HEK293 (cell line): Measurements from ENCODE around the gene PITHD1.

Source experiments
- BCL11A ChIP-seq: fragments of 450-650 bp; formaldehyde crosslinking; IDR thresholded peaks from 2 replicates; pipeline ENCODE4 v1.5.1; 2016; ENCODE audit warnings: low read depth, missing biosample characterization, missing genetic modification characterization
- GLIS2 ChIP-seq: fragments of 450-650 bp; formaldehyde crosslinking; IDR thresholded peaks from 2 replicates; pipeline ENCODE4 v1.5.1; 2016; ENCODE audit warnings: missing biosample characterization, missing genetic modification characterization
- HOXA7 ChIP-seq: sonication (generic); formaldehyde crosslinking; IDR thresholded peaks from 2 replicates; pipeline ENCODE4 v1.8.1; 2022; ENCODE audit warnings: missing genetic modification reagents, borderline replicate concordance
- KLF16 ChIP-seq: fragments of 450-650 bp; formaldehyde crosslinking; IDR thresholded peaks from 2 replicates; pipeline ENCODE4 v1.5.1; 2017; ENCODE audit warnings: missing biosample characterization, missing genetic modification characterization
- OVOL3 ChIP-seq: fragments of 450-650 bp; formaldehyde crosslinking; IDR thresholded peaks from 2 replicates; pipeline ENCODE4 v1.5.1; 2016; ENCODE audit warnings: missing biosample characterization, missing genetic modification characterization
- SP2 ChIP-seq: fragments of 450-650 bp; formaldehyde crosslinking; IDR thresholded peaks from 2 replicates; pipeline ENCODE4 v1.5.1; 2016; ENCODE audit warnings: missing biosample characterization, missing genetic modification characterization
- WT1 ChIP-seq: fragments of 450-650 bp; formaldehyde crosslinking; IDR thresholded peaks from 2 replicates; pipeline ENCODE4 v1.5.1; 2016; ENCODE audit warnings: missing biosample characterization, missing genetic modification characterization
- YY1 ChIP-seq: fragments of 450-650 bp; formaldehyde crosslinking; IDR thresholded peaks from 2 replicates; pipeline ENCODE4 v1.5.1; 2018; ENCODE audit warnings: missing biosample characterization, missing genetic modification characterization
- ZBTB1 ChIP-seq: fragments of 450-650 bp; formaldehyde crosslinking; IDR thresholded peaks from 2 replicates; pipeline ENCODE4 v1.5.1; 2016; ENCODE audit warnings: missing biosample characterization, missing genetic modification characterization
- ZBTB20 ChIP-seq: fragments of 450-650 bp; formaldehyde crosslinking; IDR thresholded peaks from 2 replicates; pipeline ENCODE4 v1.5.1; 2016; ENCODE audit warnings: missing biosample characterization, missing genetic modification characterization
- ZBTB8A ChIP-seq: fragments of 450-650 bp; formaldehyde crosslinking; IDR thresholded peaks from 2 replicates; pipeline ENCODE4 v1.5.1; 2016; ENCODE audit warnings: missing biosample characterization, missing genetic modification characterization
- ZFHX2 ChIP-seq: fragments of 450-650 bp; formaldehyde crosslinking; conservative IDR thresholded peaks from 2 replicates; pipeline ENCODE4 v1.5.1; 2016; ENCODE audit warnings: missing biosample characterization, missing genetic modification characterization
- ZFP37 ChIP-seq: fragments of 450-650 bp; formaldehyde crosslinking; IDR thresholded peaks from 2 replicates; pipeline ENCODE4 v1.5.1; 2016; ENCODE audit warnings: missing biosample characterization, missing genetic modification characterization
- ZNF211 ChIP-seq: fragments of 450-650 bp; formaldehyde crosslinking; IDR thresholded peaks from 2 replicates; pipeline ENCODE4 v1.5.1; 2016; ENCODE audit warnings: low read depth, missing biosample characterization, missing genetic modification characterization
- ZNF354C ChIP-seq: fragments of 450-650 bp; formaldehyde crosslinking; IDR thresholded peaks from 2 replicates; pipeline ENCODE4 v1.5.1; 2016; ENCODE audit warnings: missing biosample characterization, missing genetic modification characterization, low read depth, borderline replicate concordance
- ZNF391 ChIP-seq: fragments of 450-650 bp; formaldehyde crosslinking; IDR thresholded peaks from 2 replicates; pipeline ENCODE4 v1.5.1; 2016; ENCODE audit warnings: low read depth, missing biosample characterization, missing genetic modification characterization, borderline replicate concordance
- ZNF394 ChIP-seq: fragments of 450-650 bp; formaldehyde crosslinking; IDR thresholded peaks from 2 replicates; pipeline ENCODE4 v1.5.1; 2016; ENCODE audit warnings: missing biosample characterization, missing genetic modification characterization, mild to moderate bottlenecking, moderate library complexity, borderline replicate concordance
- ZNF433 ChIP-seq: fragments of 450-650 bp; formaldehyde crosslinking; IDR thresholded peaks from 2 replicates; pipeline ENCODE4 v1.5.1; 2016; ENCODE audit warnings: missing biosample characterization, missing genetic modification characterization, low read depth
- ZNF521 ChIP-seq: fragments of 450-650 bp; formaldehyde crosslinking; IDR thresholded peaks from 2 replicates; pipeline ENCODE4 v1.5.1; 2017; ENCODE audit warnings: missing biosample characterization, mild to moderate bottlenecking, missing genetic modification characterization
- ZNF561 ChIP-seq: fragments of 450-650 bp; IDR thresholded peaks from 2 replicates; pipeline ENCODE4 v1.5.1; 2018; ENCODE audit warnings: missing biosample characterization, missing genetic modification characterization, borderline replicate concordance
- ZNF600 ChIP-seq: fragments of 450-650 bp; formaldehyde crosslinking; IDR thresholded peaks from 2 replicates; pipeline ENCODE4 v1.5.1; 2016; ENCODE audit warnings: missing biosample characterization, missing genetic modification characterization
- ZNF626 ChIP-seq: fragments of 450-650 bp; sonication (Bioruptor Pico); formaldehyde crosslinking; IDR thresholded peaks from 2 replicates; pipeline ENCODE4 v1.5.1; 2018; ENCODE audit warnings: missing biosample characterization, missing genetic modification characterization, inconsistent platforms
- ZNF629 ChIP-seq: fragments of 450-650 bp; formaldehyde crosslinking; IDR thresholded peaks from 2 replicates; pipeline ENCODE4 v1.5.1; 2017; ENCODE audit warnings: missing biosample characterization, missing genetic modification characterization
- ZNF76 ChIP-seq: fragments of 450-650 bp; formaldehyde crosslinking; IDR thresholded peaks from 2 replicates; pipeline ENCODE4; 2016; ENCODE audit warnings: low read depth, missing biosample characterization, missing genetic modification characterization, borderline replicate concordance
- ZNF785 ChIP-seq: fragments of 450-650 bp; formaldehyde crosslinking; IDR thresholded peaks from 2 replicates; pipeline ENCODE4 v1.5.1; 2016; ENCODE audit warnings: missing biosample characterization, missing genetic modification characterization
- ZNF837 ChIP-seq: fragments of 450-650 bp; formaldehyde crosslinking; IDR thresholded peaks from 2 replicates; pipeline ENCODE4 v1.5.1; 2016; ENCODE audit warnings: missing biosample characterization, missing genetic modification characterization
- ZNF843 ChIP-seq: fragments of 450-650 bp; formaldehyde crosslinking; IDR thresholded peaks from 2 replicates; pipeline ENCODE4 v1.5.1; 2016; ENCODE audit warnings: missing biosample characterization, missing genetic modification characterization
- TF ChIP-seq, protein P1 (sequence below): fragments of 450-650 bp; formaldehyde crosslinking; IDR thresholded peaks from 2 replicates; pipeline ENCODE4 v1.5.1; 2016; ENCODE audit warnings: missing biosample characterization, missing genetic modification characterization
- TF ChIP-seq, protein P2 (sequence below): fragments of 450-650 bp; formaldehyde crosslinking; IDR thresholded peaks from 2 replicates; pipeline ENCODE4 v1.5.1; 2016; ENCODE audit warnings: missing biosample characterization, missing genetic modification characterization
- TF ChIP-seq, protein P3 (sequence below): fragments of 450-650 bp; formaldehyde crosslinking; IDR thresholded peaks from 2 replicates; pipeline ENCODE4 v1.5.1; 2016; ENCODE audit warnings: missing biosample characterization, missing genetic modification characterization
- TF ChIP-seq, protein P4 (sequence below): fragments of 450-650 bp; formaldehyde crosslinking; IDR thresholded peaks from 2 replicates; pipeline ENCODE4 v1.5.1; 2016; ENCODE audit warnings: missing biosample characterization, missing genetic modification characterization, borderline replicate concordance

Gene PITHD1

DNA sequence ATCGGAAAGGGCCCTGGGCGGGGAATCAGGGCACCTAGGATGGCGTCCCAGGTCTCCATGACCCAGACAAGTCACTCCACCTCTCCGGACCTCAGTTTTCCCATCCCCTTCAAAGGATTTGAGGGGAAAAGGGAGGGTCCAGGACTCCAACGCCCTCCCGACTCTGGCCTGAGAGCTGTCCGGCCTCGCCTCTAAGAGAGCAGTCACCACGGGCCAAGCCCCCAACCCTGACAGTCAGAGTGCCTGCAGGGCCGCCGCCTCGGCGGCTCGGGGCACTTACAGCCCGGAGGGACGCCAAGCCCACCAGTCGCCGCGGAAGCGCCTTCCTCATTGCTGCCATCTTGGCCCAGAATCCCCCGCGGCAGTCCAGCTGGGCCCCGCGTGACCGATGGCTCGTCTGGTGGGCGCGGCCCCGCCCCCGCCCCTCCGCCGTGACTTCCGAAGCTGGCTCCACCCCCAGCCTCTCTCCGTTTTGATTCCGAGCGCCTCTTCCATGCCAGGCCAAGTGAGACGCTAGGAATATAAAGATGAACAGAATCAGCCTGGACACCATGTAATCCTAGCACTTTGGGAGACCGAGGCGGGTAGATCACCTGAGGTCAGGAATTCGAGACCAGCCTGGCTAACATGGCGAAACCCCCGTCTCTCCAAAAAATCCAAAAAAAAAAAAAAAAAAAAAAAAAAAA, 47.0 kb downstream of the PITHD1 start, which contains the start of gene HMGCL (continued):
- TF ChIP-seq ZFP37 (peak; percentile 76; the same call in 1 of the 2 replicates), ZBTB1 (tag by site-specific recombination) (no peak), ZNF211 (tag by site-specific recombination) (no peak), BCL11A (tag by site-specific recombination) (no peak), ZNF76 (tag by site-specific recombination) (peak; percentile 96), ZNF433 (tag by site-specific recombination) (no peak), ZNF561 (0 out of 2 replicates have a peak, but pooled peaks have one; percentile 40), ZNF843 (tag by site-specific recombination) (peak; percentile 20; the same call in 1 of the 2 replicates), ZBTB20 (tag by site-specific recombination) (no peak), GLIS2 (tag by site-specific recombination) (peak; percentile 44; the same call in 1 of the 2 replicates), ZBTB8A (peak; percentile 40; the same call in 1 of the 2 replicates), ZNF785 (tag by site-specific recombination) (no peak), ZNF600 (tag by site-specific recombination) (0 out of 2 replicates have a peak, but pooled peaks have one; percentile 52), ZFHX2 (peak; percentile 84), ZNF521 (tag by site-specific recombination) (no peak), SP2 (tag by site-specific recombination) (peak; percentile 75), ZNF354C (tag by site-specific recombination) (no peak), KLF16 (tag by site-specific recombination) (peak; percentile 78; the same call in 1 of the 2 replicates), ZNF391 (tag by site-specific recombination) (peak; percentile 78), ZNF837 (tag by site-specific recombination) (no peak), YY1 (tag by site-specific recombination) (peak; percentile 95), HOXA7 (CRISPR knock-in tag) (no peak), OVOL3 (tag by site-specific recombination) (no peak), WT1 (peak; percentile 34; the same call in 1 of the 2 replicates), ZNF629 (tag by site-specific recombination) (peak; percentile 53), ZNF394 (tag by site-specific recombination) (0 out of 2 replicates have a peak, but pooled peaks have one; percentile 41), ZNF626 (tag by site-specific recombination) (no peak)
- TF ChIP-seq, protein P1, sequence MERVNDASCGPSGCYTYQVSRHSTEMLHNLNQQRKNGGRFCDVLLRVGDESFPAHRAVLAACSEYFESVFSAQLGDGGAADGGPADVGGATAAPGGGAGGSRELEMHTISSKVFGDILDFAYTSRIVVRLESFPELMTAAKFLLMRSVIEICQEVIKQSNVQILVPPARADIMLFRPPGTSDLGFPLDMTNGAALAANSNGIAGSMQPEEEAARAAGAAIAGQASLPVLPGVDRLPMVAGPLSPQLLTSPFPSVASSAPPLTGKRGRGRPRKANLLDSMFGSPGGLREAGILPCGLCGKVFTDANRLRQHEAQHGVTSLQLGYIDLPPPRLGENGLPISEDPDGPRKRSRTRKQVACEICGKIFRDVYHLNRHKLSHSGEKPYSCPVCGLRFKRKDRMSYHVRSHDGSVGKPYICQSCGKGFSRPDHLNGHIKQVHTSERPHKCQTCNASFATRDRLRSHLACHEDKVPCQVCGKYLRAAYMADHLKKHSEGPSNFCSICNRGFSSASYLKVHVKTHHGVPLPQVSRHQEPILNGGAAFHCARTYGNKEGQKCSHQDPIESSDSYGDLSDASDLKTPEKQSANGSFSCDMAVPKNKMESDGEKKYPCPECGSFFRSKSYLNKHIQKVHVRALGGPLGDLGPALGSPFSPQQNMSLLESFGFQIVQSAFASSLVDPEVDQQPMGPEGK (tag by site-specific recombination) = peak; percentile 83
- TF ChIP-seq, protein P2, sequence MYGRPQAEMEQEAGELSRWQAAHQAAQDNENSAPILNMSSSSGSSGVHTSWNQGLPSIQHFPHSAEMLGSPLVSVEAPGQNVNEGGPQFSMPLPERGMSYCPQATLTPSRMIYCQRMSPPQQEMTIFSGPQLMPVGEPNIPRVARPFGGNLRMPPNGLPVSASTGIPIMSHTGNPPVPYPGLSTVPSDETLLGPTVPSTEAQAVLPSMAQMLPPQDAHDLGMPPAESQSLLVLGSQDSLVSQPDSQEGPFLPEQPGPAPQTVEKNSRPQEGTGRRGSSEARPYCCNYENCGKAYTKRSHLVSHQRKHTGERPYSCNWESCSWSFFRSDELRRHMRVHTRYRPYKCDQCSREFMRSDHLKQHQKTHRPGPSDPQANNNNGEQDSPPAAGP (tag by site-specific recombination) = peak; percentile 84
- TF ChIP-seq, protein P3, sequence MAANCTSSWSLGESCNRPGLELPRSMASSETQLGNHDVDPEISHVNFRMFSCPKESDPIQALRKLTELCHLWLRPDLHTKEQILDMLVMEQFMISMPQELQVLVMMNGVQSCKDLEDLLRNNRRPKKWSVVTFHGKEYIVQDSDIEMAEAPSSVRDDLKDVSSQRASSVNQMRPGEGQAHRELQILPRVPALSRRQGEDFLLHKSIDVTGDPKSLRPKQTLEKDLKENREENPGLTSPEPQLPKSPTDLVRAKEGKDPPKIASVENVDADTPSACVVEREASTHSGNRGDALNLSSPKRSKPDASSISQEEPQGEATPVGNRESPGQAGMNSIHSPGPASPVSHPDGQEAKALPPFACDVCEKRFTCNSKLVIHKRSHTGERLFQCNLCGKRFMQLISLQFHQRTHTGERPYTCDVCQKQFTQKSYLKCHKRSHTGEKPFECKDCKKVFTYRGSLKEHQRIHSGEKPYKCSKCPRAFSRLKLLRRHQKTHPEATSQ (tag by site-specific recombination) = no peak
- TF ChIP-seq, protein P4, sequence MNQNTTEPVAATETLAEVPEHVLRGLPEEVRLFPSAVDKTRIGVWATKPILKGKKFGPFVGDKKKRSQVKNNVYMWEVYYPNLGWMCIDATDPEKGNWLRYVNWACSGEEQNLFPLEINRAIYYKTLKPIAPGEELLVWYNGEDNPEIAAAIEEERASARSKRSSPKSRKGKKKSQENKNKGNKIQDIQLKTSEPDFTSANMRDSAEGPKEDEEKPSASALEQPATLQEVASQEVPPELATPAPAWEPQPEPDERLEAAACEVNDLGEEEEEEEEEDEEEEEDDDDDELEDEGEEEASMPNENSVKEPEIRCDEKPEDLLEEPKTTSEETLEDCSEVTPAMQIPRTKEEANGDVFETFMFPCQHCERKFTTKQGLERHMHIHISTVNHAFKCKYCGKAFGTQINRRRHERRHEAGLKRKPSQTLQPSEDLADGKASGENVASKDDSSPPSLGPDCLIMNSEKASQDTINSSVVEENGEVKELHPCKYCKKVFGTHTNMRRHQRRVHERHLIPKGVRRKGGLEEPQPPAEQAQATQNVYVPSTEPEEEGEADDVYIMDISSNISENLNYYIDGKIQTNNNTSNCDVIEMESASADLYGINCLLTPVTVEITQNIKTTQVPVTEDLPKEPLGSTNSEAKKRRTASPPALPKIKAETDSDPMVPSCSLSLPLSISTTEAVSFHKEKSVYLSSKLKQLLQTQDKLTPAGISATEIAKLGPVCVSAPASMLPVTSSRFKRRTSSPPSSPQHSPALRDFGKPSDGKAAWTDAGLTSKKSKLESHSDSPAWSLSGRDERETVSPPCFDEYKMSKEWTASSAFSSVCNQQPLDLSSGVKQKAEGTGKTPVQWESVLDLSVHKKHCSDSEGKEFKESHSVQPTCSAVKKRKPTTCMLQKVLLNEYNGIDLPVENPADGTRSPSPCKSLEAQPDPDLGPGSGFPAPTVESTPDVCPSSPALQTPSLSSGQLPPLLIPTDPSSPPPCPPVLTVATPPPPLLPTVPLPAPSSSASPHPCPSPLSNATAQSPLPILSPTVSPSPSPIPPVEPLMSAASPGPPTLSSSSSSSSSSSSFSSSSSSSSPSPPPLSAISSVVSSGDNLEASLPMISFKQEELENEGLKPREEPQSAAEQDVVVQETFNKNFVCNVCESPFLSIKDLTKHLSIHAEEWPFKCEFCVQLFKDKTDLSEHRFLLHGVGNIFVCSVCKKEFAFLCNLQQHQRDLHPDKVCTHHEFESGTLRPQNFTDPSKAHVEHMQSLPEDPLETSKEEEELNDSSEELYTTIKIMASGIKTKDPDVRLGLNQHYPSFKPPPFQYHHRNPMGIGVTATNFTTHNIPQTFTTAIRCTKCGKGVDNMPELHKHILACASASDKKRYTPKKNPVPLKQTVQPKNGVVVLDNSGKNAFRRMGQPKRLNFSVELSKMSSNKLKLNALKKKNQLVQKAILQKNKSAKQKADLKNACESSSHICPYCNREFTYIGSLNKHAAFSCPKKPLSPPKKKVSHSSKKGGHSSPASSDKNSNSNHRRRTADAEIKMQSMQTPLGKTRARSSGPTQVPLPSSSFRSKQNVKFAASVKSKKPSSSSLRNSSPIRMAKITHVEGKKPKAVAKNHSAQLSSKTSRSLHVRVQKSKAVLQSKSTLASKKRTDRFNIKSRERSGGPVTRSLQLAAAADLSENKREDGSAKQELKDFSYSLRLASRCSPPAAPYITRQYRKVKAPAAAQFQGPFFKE (tag by site-specific recombination) = no peak
